Measurements from ENCODE around the gene RASEF.
"Not testable (repeated sequence)": the region's sequence is repeated elsewhere in the genome, so short reads cannot be mapped to it uniquely, and the experiment has no call there.

RASEF gene

GRCh38 chr9:82934025-82934424 is 128.9 kb downstream of the RASEF start:
- H3K4me1 Mint-ChIP-seq; H3K36me3 Mint-ChIP-seq (ENCODE audit: insufficient read depth); ATAC-seq (replicated peaks; ENCODE audit: extremely low read depth, poor library complexity, severe bottlenecking); H3K27ac Mint-ChIP-seq (ENCODE audit: low read depth); DNase-seq (ENCODE audit: low spot score in 2 of 2); H3K9me3 Mint-ChIP-seq; H3K4me3 Mint-ChIP-seq; H3K27me3 Mint-ChIP-seq: not testable (repeated sequence)

- Mint-ChIP-seq H3K36me3 (ENCODE audit: insufficient read depth) (no peaks in the 10 kb centered on the region), H3K27me3 (no peaks in the 10 kb centered on the region), H3K27ac (ENCODE audit: low read depth) (no peak overlapping the region), H3K9me3 (no peaks in the 10 kb centered on the region), H3K4me1 (no peaks in the 10 kb centered on the region), H3K4me3 (no peak overlapping the region)
- DNase-seq (ENCODE audit: low spot score in 2 of 2) (no peak), ATAC-seq (replicated peaks; ENCODE audit: extremely low read depth, poor library complexity, severe bottlenecking) (no peak)
These were observed 132.8 kb downstream of the RASEF start for GRCh38 chr9:82930116-82930515.

Data from central memory CD8-positive, alpha-beta T cell (primary cell).